GM06990 (cell line): ENCODE measurements around the gene KIF12.

Source experiments
- DNase-seq: peaks from one replicate; pipeline ENCODE4 v3.0.0-alpha.2; 2011; ENCODE audit not compliant: insufficient read length; ENCODE audit errors: extremely low read depth
- H3K27me3 ChIP-seq: replicated peaks from 2 replicates; pipeline ENCODE4 v1.6.0; 2011; ENCODE audit warnings: low read length; ENCODE audit not compliant: control insufficient read depth, insufficient read depth
- H3K36me3 ChIP-seq: 2 replicates; pipeline ENCODE4 v1.5.1; 2011; ENCODE audit warnings: low read length; ENCODE audit not compliant: control insufficient read depth, insufficient read depth
- H3K4me3 ChIP-seq: replicated peaks from 2 replicates; pipeline ENCODE4 v1.5.1; 2011; ENCODE audit warnings: low read depth, mild to moderate bottlenecking, control low read depth, low read length
- TF ChIP-seq, protein P1 (sequence below): IDR thresholded peaks from 2 replicates; pipeline ENCODE4 v1.5.1; 2011; ENCODE audit warnings: low read length, control low read depth, mild to moderate bottlenecking, inconsistent platforms; ENCODE audit not compliant: insufficient read depth, poor library complexity, severe bottlenecking

The KIF12 gene

DNA sequence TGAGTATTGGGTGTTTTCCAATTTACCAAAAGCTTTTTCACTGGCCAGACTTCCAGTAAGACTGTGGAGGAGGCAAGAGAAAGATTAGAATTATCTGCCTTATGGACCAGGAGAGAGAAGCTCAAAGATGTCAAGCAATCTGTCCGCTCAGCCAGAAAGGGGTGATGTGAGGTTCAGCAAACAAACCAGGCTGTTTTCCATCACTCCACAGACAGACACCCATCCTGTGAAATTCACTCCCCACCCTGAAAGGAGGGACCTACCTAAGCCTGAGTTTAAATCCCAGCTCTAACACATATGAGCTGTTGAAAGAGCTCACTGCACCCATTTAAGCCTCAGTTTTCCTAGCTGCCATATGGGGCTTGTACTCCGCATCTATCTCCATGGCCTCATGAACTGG lies 41.3 kb upstream of the KIF12 start:
- TF ChIP-seq, protein P1, sequence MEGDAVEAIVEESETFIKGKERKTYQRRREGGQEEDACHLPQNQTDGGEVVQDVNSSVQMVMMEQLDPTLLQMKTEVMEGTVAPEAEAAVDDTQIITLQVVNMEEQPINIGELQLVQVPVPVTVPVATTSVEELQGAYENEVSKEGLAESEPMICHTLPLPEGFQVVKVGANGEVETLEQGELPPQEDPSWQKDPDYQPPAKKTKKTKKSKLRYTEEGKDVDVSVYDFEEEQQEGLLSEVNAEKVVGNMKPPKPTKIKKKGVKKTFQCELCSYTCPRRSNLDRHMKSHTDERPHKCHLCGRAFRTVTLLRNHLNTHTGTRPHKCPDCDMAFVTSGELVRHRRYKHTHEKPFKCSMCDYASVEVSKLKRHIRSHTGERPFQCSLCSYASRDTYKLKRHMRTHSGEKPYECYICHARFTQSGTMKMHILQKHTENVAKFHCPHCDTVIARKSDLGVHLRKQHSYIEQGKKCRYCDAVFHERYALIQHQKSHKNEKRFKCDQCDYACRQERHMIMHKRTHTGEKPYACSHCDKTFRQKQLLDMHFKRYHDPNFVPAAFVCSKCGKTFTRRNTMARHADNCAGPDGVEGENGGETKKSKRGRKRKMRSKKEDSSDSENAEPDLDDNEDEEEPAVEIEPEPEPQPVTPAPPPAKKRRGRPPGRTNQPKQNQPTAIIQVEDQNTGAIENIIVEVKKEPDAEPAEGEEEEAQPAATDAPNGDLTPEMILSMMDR, result no peak
- Histone ChIP-seq H3K36me3 (no peaks in the 10 kb centered on the region), H3K4me3 (no peak overlapping the region), H3K27me3 (no peaks in the 10 kb centered on the region; the same call in none of the 2 replicates)
- DNase-seq, result no peak

DNA sequence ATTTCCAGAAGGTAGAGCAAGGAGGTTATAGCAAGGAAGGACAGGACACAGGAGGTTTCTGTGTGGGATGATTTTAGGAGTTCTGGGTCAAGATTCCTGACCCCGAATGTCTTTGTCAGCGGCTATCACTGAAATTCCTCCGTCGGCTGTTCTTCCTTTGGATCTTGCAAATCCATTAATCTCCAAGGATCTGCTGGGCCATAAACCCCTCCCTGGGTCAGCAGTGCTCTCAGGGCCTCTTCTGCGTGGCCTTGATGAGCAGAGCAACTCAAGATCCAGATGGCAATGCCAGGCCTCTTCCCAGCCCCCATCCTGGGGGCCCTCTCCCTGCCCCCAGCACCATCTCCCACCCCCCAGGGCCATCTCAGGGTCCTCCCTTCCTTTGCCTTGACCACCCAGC lies 40.0 kb upstream of the KIF12 start:
- H3K36me3 ChIP-seq, result no peaks in the 10 kb centered on the region
- DNase-seq, result no peak
- no peak overlapping the region for H3K4me3 ChIP-seq
- H3K27me3 ChIP-seq, result no peaks in the 10 kb centered on the region; the same call in 1 of the 2 replicates
- TF ChIP-seq, protein P1, result no peak

DNA sequence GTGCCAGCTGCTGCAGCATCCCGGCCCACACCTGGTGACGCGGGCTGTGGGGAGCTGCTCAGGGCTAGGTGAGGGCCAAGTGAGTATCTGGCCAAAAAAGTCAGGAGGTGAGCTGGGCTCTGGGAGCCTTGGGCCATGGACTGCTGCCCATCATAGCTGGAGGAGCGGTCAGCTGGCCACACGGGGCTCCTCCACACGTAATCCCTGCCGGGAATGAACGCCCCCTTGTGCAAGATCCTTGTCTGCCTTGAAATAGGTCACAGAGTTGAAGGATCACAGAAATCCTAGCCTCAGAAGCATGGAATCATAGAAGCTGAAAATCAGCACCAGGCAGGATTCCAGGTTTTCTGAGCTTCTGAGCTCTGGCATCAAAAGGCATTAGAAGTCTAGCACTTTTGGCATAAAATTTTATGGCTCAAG lies 39.5 kb upstream of the KIF12 start:
- Histone ChIP-seq H3K36me3 (no peaks in the 10 kb centered on the region), H3K4me3 (no peak overlapping the region), H3K27me3 (no peaks in the 10 kb centered on the region; the same call in 1 of the 2 replicates)
- no peak for DNase-seq
- TF ChIP-seq, protein P1, result no peak

DNA sequence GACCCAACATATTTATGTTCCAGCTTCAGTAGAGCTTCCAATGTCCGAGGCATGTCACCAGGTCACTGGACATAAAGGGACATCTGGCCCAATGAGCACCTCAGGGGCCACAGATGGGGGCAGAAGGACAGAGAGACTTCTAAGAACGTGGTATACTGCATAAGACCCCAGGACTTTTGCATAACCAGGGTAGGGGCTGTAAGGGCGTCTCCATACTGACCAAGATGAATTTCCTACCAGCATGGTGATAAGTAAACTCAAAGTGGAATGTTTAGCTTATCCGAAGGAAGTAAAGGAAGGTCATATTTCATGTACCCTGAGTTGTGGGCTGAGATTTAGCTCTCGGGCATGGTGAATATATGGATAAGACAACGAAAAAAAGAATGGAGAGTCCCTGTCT lies 38.7 kb upstream of the KIF12 start:
- Histone ChIP-seq H3K27me3 (no peaks in the 10 kb centered on the region; the same call in 1 of the 2 replicates), H3K4me3 (no peak overlapping the region), H3K36me3 (no peaks in the 10 kb centered on the region)
- DNase-seq, result no peak
- TF ChIP-seq, protein P1, result no peak

DNA sequence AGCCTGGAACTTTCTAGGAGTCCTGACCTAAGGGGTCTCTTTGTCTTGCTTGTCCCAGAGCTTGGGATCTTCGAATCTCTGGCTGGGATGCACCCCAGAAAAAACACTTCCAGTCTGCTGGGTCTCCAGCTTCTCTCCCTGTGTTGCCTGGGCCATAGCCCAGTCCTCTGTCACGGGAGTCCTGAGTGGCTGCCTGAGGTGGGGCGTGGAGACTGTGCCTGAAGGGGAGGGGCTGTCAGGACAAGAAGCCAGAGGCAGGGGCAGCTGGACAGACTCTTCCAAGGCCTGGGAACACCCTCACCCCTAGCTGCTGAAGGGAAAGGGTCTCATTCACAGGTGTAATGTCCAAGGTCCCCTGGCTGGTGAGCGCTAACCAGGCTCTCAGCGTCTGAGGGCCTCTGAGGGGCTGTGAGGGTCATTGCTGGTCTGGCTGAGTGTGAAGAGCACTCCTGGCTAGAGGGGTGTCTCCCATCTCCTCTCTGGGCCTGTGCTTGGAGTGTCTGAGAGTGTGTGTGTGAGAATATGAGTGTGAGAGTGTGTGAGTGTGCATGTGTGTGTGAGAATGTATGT lies 35.8 kb upstream of the KIF12 start:
- DNase-seq, result no peak
- no peaks in the 10 kb centered on the region for H3K36me3 ChIP-seq
- H3K27me3 ChIP-seq, result no peaks in the 10 kb centered on the region; the same call in 1 of the 2 replicates
- no peak overlapping the region for H3K4me3 ChIP-seq
- TF ChIP-seq, protein P1, result no peak

DNA sequence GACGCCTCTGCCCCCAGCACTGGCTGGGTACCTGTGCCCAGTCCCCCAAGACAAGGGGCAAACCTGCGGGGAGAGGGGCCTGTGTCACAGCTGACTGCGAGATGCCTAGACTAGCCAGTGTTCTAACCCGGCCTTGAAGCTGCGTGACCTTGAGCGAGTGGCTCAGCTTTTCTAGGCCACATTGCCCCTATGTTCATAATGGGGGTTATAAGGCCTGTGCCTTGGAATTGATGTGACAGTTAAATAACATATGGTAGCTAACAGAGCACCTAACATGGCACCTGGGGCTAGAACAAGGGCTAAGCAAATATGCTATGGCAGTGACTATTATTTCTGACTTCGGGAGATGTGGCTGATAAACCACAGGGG lies 33.4 kb upstream of the KIF12 start:
- H3K27me3 ChIP-seq, result no peaks in the 10 kb centered on the region; the same call in 1 of the 2 replicates
- no peaks in the 10 kb centered on the region for H3K36me3 ChIP-seq
- TF ChIP-seq, protein P1, result no peak
- no peak overlapping the region for H3K4me3 ChIP-seq
- DNase-seq, result no peak
